PC-3 (cell line): Measurements from ENCODE around the gene ST6GALNAC5. TPM values are rescaled to one million over a fixed set of nuclear protein-coding genes. Genes with fewer than 3 reads are reported as not detected.

Experiments used
- ATAC-seq: fragments of 200-7000 bp; cut with Tn5 transposase; 2 replicates; pipeline ENCODE4 v1.9.1; 2020; ENCODE audit warnings: mild to moderate bottlenecking, moderate library complexity
- BruUV-seq: library from RNA; stranded (reverse); fragments of 400-500 nt; replicated peaks from 2 replicates; lab custom pipeline; 2021; lab: Mats Ljungman, UMichigan
- CTCF ChIA-PET: fragments of 300-600 bp; sonication (Branson Sonifier 250); formaldehyde crosslinking; loops from one replicate; lab custom pipeline; 2022; ENCODE audit warnings: antibody characterized with exemption; lab: Charles Lee
- POLR2A ChIA-PET: fragments of 300-600 bp; sonication (Branson Sonifier 250); formaldehyde crosslinking; loops from one replicate; lab custom pipeline; 2022; ENCODE audit warnings: antibody characterized with exemption; ENCODE audit not compliant: unreplicated experiment; lab: Charles Lee
- DNase-seq: peaks from one replicate; pipeline ENCODE4 v3.0.0-alpha.2; 2015
- H2AFZ ChIP-seq: fragments of 300-600 bp; sonication (generic); 2 replicates; pipeline ENCODE4 v1.6.0; 2016; ENCODE audit warnings: antibody characterized with exemption, low read length
- H3F3A ChIP-seq: fragments of 300-600 bp; sonication (generic); one replicate; pipeline ENCODE4 v1.6.0; 2017; ENCODE audit warnings: antibody characterized with exemption, low read length, control low read depth, mild to moderate bottlenecking; ENCODE audit not compliant: unreplicated experiment
- H3K27ac ChIP-seq: fragments of 300-600 bp; sonication (generic); 2 replicates; pipeline ENCODE4 v1.5.1; 2016; ENCODE audit warnings: mild to moderate bottlenecking, low read length
- H3K27me3 ChIP-seq: fragments of 300-600 bp; sonication (generic); 2 replicates; pipeline ENCODE4 v1.6.1; 2016; ENCODE audit warnings: low read length, mixed read lengths
- H3K36me3 ChIP-seq: fragments of 300-600 bp; sonication (generic); 2 replicates; pipeline ENCODE4 v1.6.1; 2016; ENCODE audit warnings: low read depth, mixed run types, low read length, mixed read lengths
- H3K4me1 ChIP-seq: fragments of 300-600 bp; sonication (generic); 2 replicates; pipeline ENCODE4 v1.5.1; 2016; ENCODE audit warnings: low read length; ENCODE audit not compliant: insufficient read depth
- H3K4me2 ChIP-seq: fragments of 300-600 bp; sonication (generic); 2 replicates; pipeline ENCODE4 v1.6.0; 2016; ENCODE audit warnings: low read length
- H3K4me3 ChIP-seq: fragments of 300-600 bp; sonication (generic); 2 replicates; pipeline ENCODE4 v1.5.1; 2016; ENCODE audit warnings: mild to moderate bottlenecking, low read length, mixed read lengths
- H3K79me2 ChIP-seq: fragments of 300-600 bp; sonication (generic); 2 replicates; pipeline ENCODE4 v1.6.1; 2017; ENCODE audit warnings: low read length, mixed read lengths
- H3K9ac ChIP-seq: fragments of 300-600 bp; sonication (generic); 2 replicates; pipeline ENCODE4 v1.6.0; 2016; ENCODE audit warnings: mild to moderate bottlenecking, low read length
- H3K9me2 ChIP-seq: fragments of 300-600 bp; sonication (generic); replicated peaks from 2 replicates; pipeline ENCODE4 v1.6.1; 2016; ENCODE audit warnings: mixed run types, low read length, mixed read lengths
- H3K9me3 ChIP-seq: fragments of 300-600 bp; sonication (generic); 2 replicates; pipeline ENCODE4 v1.6.1; 2016; ENCODE audit warnings: low read length, mixed read lengths
- H4K20me1 ChIP-seq: fragments of 300-600 bp; sonication (generic); 2 replicates; pipeline ENCODE4 v1.6.1; 2016; ENCODE audit warnings: low read length, mixed read lengths
- EZH2 ChIP-seq: fragments of 300-600 bp; sonication (generic); IDR thresholded peaks from one replicate; pipeline ENCODE4 v1.6.1; 2017; ENCODE audit warnings: antibody characterized with exemption, mild to moderate bottlenecking, low read length; ENCODE audit not compliant: unreplicated experiment
- EZH2phosphoT487 ChIP-seq: fragments of 300-600 bp; sonication (generic); IDR thresholded peaks from 2 replicates; pipeline ENCODE4 v1.6.1; 2018; ENCODE audit warnings: mild to moderate bottlenecking, antibody characterized with exemption, low read length, borderline replicate concordance
- intact Hi-C: fragments of 100-400 bp; cut with micrococcal nuclease; formaldehyde crosslinking; loops from 2 replicates; pipeline ENCODE4 v1.9.0; 2023
- total RNA-seq: library from RNA; depleted of rRNA; stranded (reverse); fragments of >200 nt; gene quantifications from 2 replicates; pipeline ENCODE4 v1.2.3, GENCODE V29; 2014
- TF ChIP-seq, protein P1 (sequence below): fragments of 300-600 bp; sonication (generic); conservative IDR thresholded peaks from 2 replicates; pipeline ENCODE4 v1.5.1; 2017; ENCODE audit warnings: antibody characterized with exemption, low read depth, mild to moderate bottlenecking, low read length

The ST6GALNAC5 gene
- total RNA-seq, 1 experiment from 2014 or later, result 0.36 TPM

DNA sequence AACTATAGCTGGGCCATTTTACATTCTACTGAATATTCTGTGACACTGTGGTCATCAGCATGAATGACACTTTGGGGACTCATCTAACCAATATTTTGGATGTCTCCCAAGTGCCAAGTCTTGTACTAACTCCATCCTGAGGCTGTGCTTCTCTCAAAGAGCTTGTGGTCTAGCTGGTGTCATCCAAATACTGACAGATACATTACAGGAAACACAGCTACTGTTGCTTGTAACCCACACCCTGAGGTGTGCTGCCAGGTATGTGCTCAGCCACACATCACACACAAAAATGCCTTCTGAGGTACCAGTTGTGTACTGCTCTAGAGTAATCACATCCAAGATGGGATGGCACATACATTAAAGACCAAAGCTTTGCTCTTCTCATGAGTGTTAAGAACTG is 81.6 kb downstream of the ST6GALNAC5 start:
- Histone ChIP-seq H3F3A (no peaks in the 10 kb centered on the region), H2AFZ (no peak overlapping the region), H3K36me3 (no peaks in the 10 kb centered on the region), H3K9me2 (no peaks in the 10 kb centered on the region), H3K9ac (no peak overlapping the region), H3K4me2 (no peak overlapping the region), H4K20me1 (no peaks in the 10 kb centered on the region), H3K27ac (peak overlapping the region; percentile 25; the same call in 1 of the 2 replicates), H3K9me3 (no peaks in the 10 kb centered on the region), H3K27me3 (no peaks in the 10 kb centered on the region), H3K79me2 (no peaks in the 10 kb centered on the region), H3K4me1 (peaks cover 22% of the 10 kb centered on the region), H3K4me3 (no peak overlapping the region)
- TF ChIP-seq EZH2phosphoT487 (no peak), EZH2 (no peak)
- TF ChIP-seq, protein P1, sequence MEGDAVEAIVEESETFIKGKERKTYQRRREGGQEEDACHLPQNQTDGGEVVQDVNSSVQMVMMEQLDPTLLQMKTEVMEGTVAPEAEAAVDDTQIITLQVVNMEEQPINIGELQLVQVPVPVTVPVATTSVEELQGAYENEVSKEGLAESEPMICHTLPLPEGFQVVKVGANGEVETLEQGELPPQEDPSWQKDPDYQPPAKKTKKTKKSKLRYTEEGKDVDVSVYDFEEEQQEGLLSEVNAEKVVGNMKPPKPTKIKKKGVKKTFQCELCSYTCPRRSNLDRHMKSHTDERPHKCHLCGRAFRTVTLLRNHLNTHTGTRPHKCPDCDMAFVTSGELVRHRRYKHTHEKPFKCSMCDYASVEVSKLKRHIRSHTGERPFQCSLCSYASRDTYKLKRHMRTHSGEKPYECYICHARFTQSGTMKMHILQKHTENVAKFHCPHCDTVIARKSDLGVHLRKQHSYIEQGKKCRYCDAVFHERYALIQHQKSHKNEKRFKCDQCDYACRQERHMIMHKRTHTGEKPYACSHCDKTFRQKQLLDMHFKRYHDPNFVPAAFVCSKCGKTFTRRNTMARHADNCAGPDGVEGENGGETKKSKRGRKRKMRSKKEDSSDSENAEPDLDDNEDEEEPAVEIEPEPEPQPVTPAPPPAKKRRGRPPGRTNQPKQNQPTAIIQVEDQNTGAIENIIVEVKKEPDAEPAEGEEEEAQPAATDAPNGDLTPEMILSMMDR, result no peak
- intact Hi-C loops, result no loop called here
- DNase-seq (peak; percentile 38), ATAC-seq (no peak)
- CTCF ChIA-PET, result no interaction called here
- POLR2A ChIA-PET, result no interaction called here
- BruUV-seq, result no TSS peak

DNA sequence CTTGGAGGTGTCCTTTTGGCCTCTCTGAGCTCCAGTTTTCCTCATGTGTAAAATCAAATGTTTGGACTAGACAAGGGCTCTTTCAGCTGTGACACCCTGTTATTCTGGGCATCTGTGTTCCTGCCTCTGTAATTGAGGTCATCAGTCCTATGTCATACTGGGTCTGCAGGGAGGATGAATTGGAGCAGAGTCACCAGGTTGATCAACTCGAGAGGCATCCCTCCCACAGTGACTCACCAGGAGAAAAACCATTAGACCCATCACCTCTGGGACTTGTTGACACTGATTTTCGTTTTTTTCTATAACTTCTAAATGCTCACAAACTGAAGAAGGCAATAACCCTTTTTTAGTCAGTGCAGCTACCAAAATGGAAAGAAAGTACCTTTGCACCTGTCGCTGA is 82.2 kb downstream of the ST6GALNAC5 start:
- H3K36me3 ChIP-seq, result no peaks in the 10 kb centered on the region
- intact Hi-C loops, result no loop called here
- H2AFZ ChIP-seq, result no peak overlapping the region
- peaks cover 22% of the 10 kb centered on the region for H3K4me1 ChIP-seq
- TF ChIP-seq, protein P1, result no peak
- TF ChIP-seq EZH2phosphoT487 (no peak), EZH2 (no peak)
- no peaks in the 10 kb centered on the region for H3K27me3 ChIP-seq
- H3K4me2 ChIP-seq, result 0 out of 2 replicates have a peak overlapping the region, but pooled peaks have one; percentile 25
- peak; percentile 46 for ATAC-seq
- ChIA-PET CTCF (no interaction called here), POLR2A (no interaction called here)
- BruUV-seq, result no TSS peak
- H4K20me1 ChIP-seq, result no peaks in the 10 kb centered on the region
- H3K9me2 ChIP-seq, result no peaks in the 10 kb centered on the region
- H3F3A ChIP-seq, result no peaks in the 10 kb centered on the region
- H3K9ac ChIP-seq, result no peak overlapping the region
- no peaks in the 10 kb centered on the region for H3K79me2 ChIP-seq
- no peaks in the 10 kb centered on the region for H3K9me3 ChIP-seq
- peak; percentile 71 for DNase-seq
- no peak overlapping the region for H3K4me3 ChIP-seq
- H3K27ac ChIP-seq, result peak overlapping the region; percentile 25

DNA sequence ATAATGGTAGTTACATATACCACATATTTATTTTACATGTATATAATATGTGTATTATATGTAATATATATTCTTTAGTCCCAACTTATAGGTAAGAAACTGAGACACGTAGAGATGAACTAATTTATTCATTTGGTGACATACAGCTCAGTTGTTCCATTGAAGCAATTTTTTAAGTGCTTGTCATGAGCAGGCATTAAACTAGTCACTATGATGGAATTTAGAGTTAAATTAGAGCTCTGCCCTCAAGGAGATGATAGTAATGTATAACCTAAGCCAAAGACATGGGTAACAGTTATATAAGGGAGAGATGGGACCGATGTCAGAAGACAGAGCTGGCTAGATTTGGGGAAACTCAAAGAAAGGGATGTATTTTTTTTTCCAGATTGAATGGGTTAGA is 83.0 kb downstream of the ST6GALNAC5 start:
- CTCF ChIA-PET, result no interaction called here
- Histone ChIP-seq H3K9me2 (no peaks in the 10 kb centered on the region), H3K36me3 (no peaks in the 10 kb centered on the region), H3K9ac (no peak overlapping the region), H3K9me3 (no peaks in the 10 kb centered on the region), H3K27ac (no peak overlapping the region), H3K4me3 (no peak overlapping the region), H2AFZ (no peak overlapping the region), H3K27me3 (no peaks in the 10 kb centered on the region), H3K79me2 (no peaks in the 10 kb centered on the region), H4K20me1 (no peaks in the 10 kb centered on the region), H3K4me1 (peaks cover 22% of the 10 kb centered on the region), H3F3A (no peaks in the 10 kb centered on the region), H3K4me2 (no peak overlapping the region)
- peak; percentile 43 for DNase-seq
- intact Hi-C loops, result no loop called here
- no TSS peak for BruUV-seq
- POLR2A ChIA-PET, result no interaction called here
- no peak for ATAC-seq
- TF ChIP-seq, protein P1, result no peak
- TF ChIP-seq EZH2 (no peak), EZH2phosphoT487 (no peak)
